Right lobe of liver (tissue), 6 donors: ENCODE data around the gene MICAL1. TPM values are rescaled to one million over a fixed set of nuclear protein-coding genes. Genes with fewer than 3 reads are reported as not detected.

Experiments used
- ATAC-seq, 4 donors: fragments of 200-7000 bp; cut with Tn5 transposase; one replicate each; pipeline ENCODE4 v1.9.1; 2020; ENCODE audit warnings: mild to moderate bottlenecking in 4 of 4, moderate library complexity in 4 of 4
- DNase-seq, 3 donors: peaks; one replicate each; pipeline ENCODE4 v3.0.0-alpha.2; 2020
- H3K27ac ChIP-seq, 3 donors: fragments of 200-600 bp; one replicate each; pipeline ENCODE4 v1.8.0; 2022
- H3K27me3 ChIP-seq, 2 donors: fragments of 200-600 bp; one replicate each; pipeline ENCODE4 v1.8.0; 2022
- H3K36me3 ChIP-seq, 4 donors: fragments of 200-600 bp; sonication (generic) in 1 of 4; one replicate each; pipeline versions ENCODE4 v1.5.1 to v1.8.0; 2017 to 2022; ENCODE audit warnings: control low read depth in 1 of 4
- H3K4me1 ChIP-seq, 4 donors: fragments of 200-600 bp; sonication (generic) in 1 of 4; one replicate each; pipeline versions ENCODE4 v1.5.1 to v1.8.0; 2017 to 2022; ENCODE audit warnings: control low read depth in 1 of 4
- H3K4me3 ChIP-seq, 3 donors: fragments of 200-600 bp; one replicate each; pipeline ENCODE4 v1.8.0; 2022
- H3K9me3 ChIP-seq, 4 donors: fragments of 200-600 bp; sonication (generic) in 1 of 4; one replicate each; pipeline versions ENCODE4 v1.5.1 to v1.8.0; 2017 to 2022; ENCODE audit warnings: control low read depth in 1 of 4
- POLR2A ChIP-seq: fragments of 450-650 bp; IDR thresholded peaks from one replicate; pipeline ENCODE4 v1.6.1; 2017; ENCODE audit warnings: antibody characterized with exemption, mild to moderate bottlenecking
- WGBS: methylation state at CpG from one replicate; pipeline ENCODE4 v1.1.6; 2018; ENCODE audit warnings: low coverage, low lambda C conversion rate; ENCODE audit not compliant: insufficient coverage; ENCODE audit errors: missing lambda C conversion rate; 5-methylcytosine and 5-hydroxymethylcytosine counted together
- intact Hi-C, 2 donors: fragments of 100-400 bp; cut with DNase I; formaldehyde crosslinking; loops; one replicate each; pipeline versions ENCODE4 v1.11.2 to v1.14.1; 2022
- total RNA-seq, 6 experiments: library from RNA; depleted of rRNA in 2 of 6; stranded (reverse); fragments of >200 nt in 2 of 6; fragmentation: NEBNext Ultra II Directional in 3 of 6; extraction: Animal tissue kit (Norgen Biotek cat#: 25700) in 3 of 6; gene quantifications; one replicate each; pipeline versions ENCODE4 v1.1.0 to v1.2.4, GENCODE V29; 2016 to 2023
- TF ChIP-seq, protein P1 (sequence below), 4 donors: fragments of 200-600 bp in 3 of 4; fragments of 450-650 bp in 1 of 4; IDR thresholded peaks; one replicate each; pipeline versions ENCODE4 v1.5.1 to v1.8.0; 2016 to 2022; ENCODE audit warnings: antibody characterized with exemption in 4 of 4, mild to moderate bottlenecking in 2 of 4
- donor health status: DM: no; HTN: yes; CAD: no.
- donor health status: DM: no; HTN: no; CAD: no.
- donor health status: DM: no; HTN: no; CAD: no.
- donor health status: DM: no; HTN: yes; CAD: no.
- donor health status: DM: no; HTN: yes; CAD: no.

Gene MICAL1
- total RNA-seq, 6 experiments from 2014 or later: 1.4 to 11.7 (median 5.2) TPM

DNA sequence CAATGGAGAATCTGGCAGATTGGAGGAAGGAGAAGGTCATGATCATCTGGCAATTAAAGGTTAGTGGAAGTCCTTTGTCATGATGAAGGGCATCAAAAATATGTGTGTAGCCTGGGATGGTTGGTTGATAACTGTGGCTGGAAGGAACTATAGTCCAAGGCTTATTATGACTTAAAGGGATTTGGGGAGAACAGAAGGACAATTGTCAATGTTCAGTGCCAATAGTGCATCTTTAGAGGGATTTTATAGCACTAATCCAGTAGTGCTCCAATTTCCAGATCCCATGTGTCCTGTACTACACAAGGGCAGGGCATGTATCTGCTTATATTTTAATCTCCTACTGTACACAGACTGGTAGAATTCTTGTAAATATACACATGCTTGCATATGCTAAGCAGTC, 32.4 kb upstream of the MICAL1 start:
- Histone ChIP-seq H3K9me3 (no peaks in the 10 kb centered on the region), H3K4me1 (no peaks in the 10 kb centered on the region), H3K36me3 (no peaks in the 10 kb centered on the region), H3K4me3 (no peak overlapping the region), H3K27me3 (no peaks in the 10 kb centered on the region), H3K27ac (no peak overlapping the region)
- ATAC-seq (no peak), DNase-seq (no peak)
- TF ChIP-seq POLR2A: no peak
- TF ChIP-seq, protein P1, sequence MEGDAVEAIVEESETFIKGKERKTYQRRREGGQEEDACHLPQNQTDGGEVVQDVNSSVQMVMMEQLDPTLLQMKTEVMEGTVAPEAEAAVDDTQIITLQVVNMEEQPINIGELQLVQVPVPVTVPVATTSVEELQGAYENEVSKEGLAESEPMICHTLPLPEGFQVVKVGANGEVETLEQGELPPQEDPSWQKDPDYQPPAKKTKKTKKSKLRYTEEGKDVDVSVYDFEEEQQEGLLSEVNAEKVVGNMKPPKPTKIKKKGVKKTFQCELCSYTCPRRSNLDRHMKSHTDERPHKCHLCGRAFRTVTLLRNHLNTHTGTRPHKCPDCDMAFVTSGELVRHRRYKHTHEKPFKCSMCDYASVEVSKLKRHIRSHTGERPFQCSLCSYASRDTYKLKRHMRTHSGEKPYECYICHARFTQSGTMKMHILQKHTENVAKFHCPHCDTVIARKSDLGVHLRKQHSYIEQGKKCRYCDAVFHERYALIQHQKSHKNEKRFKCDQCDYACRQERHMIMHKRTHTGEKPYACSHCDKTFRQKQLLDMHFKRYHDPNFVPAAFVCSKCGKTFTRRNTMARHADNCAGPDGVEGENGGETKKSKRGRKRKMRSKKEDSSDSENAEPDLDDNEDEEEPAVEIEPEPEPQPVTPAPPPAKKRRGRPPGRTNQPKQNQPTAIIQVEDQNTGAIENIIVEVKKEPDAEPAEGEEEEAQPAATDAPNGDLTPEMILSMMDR (IDR thresholded peaks at IDR 0.05): no peak
- intact Hi-C loops: no loop called here

DNA sequence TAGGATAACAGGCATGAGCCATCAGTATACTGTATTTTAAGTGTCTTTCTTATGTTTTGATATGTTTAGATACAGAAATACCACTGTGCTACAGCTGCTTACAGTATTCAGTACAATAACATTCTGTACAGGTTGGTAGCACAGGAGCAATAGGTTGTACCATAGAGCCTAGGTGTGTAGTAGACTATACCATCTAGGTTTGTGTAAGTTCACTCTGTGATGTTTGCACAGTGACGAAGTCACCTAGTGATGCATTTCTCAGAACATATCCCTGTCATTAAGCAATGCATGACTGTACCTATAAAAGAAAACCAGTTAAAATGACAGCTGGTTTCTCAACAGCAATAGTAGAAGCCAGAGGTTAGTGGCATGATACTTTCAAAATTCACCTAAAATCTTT, 30.5 kb upstream of the MICAL1 start:
- no peak for DNase-seq
- Histone ChIP-seq H3K4me3 (no peak overlapping the region), H3K27me3 (no peaks in the 10 kb centered on the region), H3K4me1 (peaks cover 0 to 6% (median 0%) of the 10 kb centered on the region in 4 donors), H3K27ac (no peak overlapping the region), H3K9me3 (no peaks in the 10 kb centered on the region), H3K36me3 (peaks cover 0 to 5% (median 1%) of the 10 kb centered on the region in 4 donors)
- TF ChIP-seq, protein P1 (IDR thresholded peaks at IDR 0.05): no peak
- no peak for TF ChIP-seq POLR2A
- no peak for ATAC-seq
- intact Hi-C loops: no loop called here
- 36% methylated on average over 1 of the region's 1 CpG for WGBS

DNA sequence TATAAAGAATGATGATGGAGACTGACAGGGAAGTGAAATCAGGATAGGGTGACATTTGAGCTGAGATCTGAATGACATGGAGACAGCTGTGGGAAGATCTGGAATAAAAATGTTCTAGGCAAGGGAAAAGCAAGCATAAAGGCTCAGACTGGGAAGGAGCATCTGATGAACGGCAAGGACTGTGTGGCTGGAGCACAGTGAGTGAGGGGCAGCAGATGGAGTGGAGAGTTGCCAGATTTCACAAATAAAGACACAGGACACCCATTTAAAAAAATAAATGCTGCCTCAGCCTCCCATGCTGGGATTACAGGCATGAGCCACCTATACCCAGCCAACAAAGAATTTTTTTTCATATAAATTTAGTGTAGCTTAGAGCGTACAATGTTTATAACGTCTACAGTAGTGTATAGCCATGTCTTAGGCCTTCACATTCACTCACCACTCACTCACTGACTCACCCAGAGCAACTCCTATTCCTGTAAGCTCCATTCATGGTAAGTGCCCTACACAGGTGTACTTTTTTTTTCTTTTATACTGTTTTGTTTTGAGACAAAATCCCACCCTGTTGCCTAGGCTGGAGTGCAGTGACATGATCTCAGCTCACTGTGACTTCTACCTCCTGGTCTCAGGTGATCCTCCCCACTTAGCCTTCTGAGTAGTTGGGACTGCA, 29.8 kb upstream of the MICAL1 start:
- Histone ChIP-seq H3K9me3 (no peaks in the 10 kb centered on the region), H3K27ac (no peak overlapping the region), H3K27me3 (no peaks in the 10 kb centered on the region), H3K4me1 (peaks cover 0 to 10% (median 0%) of the 10 kb centered on the region in 4 donors), H3K4me3 (no peak overlapping the region), H3K36me3 (peaks cover 0 to 7% (median 2%) of the 10 kb centered on the region in 4 donors)
- 70% methylated on average over 3 of the region's 3 CpGs for WGBS
- DNase-seq (no peak), ATAC-seq (no peak)
- TF ChIP-seq, protein P1 (IDR thresholded peaks at IDR 0.05): no peak
- no peak for TF ChIP-seq POLR2A
- intact Hi-C loops: no loop called here

DNA sequence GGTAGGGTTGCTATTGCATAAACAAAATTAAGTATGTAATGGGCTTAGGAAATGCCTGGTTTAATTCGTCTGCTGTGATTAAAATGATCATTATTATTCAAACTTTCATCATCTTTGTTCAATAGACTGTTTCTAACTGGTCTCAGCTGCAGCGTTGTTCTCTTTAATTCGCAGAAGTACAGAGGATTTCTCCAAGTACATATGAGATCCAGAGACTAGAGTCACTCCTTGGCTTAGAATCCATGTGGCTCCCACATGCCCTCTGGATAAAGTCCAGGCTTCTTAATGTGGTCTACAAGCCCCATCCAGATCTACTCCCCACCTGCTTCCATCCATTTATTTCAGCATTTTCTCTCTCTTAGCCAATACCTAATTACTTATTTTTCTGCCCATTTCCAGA, 28.6 kb upstream of the MICAL1 start:
- Histone ChIP-seq H3K4me1 (peaks cover 0 to 14% (median 2%) of the 10 kb centered on the region in 4 donors), H3K27me3 (no peaks in the 10 kb centered on the region), H3K36me3 (peaks cover 0 to 7% (median 2%) of the 10 kb centered on the region in 4 donors), H3K9me3 (no peaks in the 10 kb centered on the region), H3K27ac (no peak overlapping the region), H3K4me3 (no peak overlapping the region)
- 76% methylated on average over 3 of the region's 3 CpGs for WGBS
- no peak for ATAC-seq
- intact Hi-C loops: no loop called here
- TF ChIP-seq POLR2A: no peak
- no peak for DNase-seq

DNA sequence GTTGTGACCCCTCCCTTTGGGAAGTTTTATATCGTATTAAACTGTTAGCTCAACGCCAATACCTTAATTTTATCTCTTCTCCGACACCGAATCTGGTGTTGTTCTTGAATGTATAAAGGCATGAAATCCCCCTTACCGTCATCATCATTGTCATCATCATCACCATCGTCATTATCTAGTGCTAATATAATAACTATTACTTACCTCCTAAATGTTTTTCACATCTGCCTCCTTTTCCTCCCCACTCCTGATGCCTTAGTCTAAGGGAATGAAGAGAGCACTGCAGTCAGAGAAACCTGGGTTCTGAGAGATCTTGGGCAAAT, 28.1 kb upstream of the MICAL1 start:
- H3K36me3 ChIP-seq: peaks cover 0 to 7% (median 2%) of the 10 kb centered on the region in 4 donors
- H3K4me1 ChIP-seq: peaks cover 0 to 16% (median 4%) of the 10 kb centered on the region in 4 donors
- no peaks in the 10 kb centered on the region for H3K27me3 ChIP-seq
- DNase-seq (no peak), ATAC-seq (no peak)
- WGBS: 13% methylated on average over 6 of the region's 6 CpGs
- no peak overlapping the region for H3K27ac ChIP-seq
- peak overlapping the region; percentile 24 to 91 (median 76) for H3K4me3 ChIP-seq
- intact Hi-C loops: no loop called here
- no peaks in the 10 kb centered on the region for H3K9me3 ChIP-seq
- TF ChIP-seq, protein P1 (IDR thresholded peaks at IDR 0.05): no peak
- TF ChIP-seq POLR2A: no peak
